Measurements from ENCODE around the gene ZBTB1.
A peak's percentile ranks its signal among the peaks of the same experiment; 100 is the strongest.
"Not testable (repeated sequence)": the region's sequence is repeated elsewhere in the genome, so short reads cannot be mapped to it uniquely, and the experiment has no call there.

ZBTB1 gene

GRCh38 chr14:64525354-64525753 lies 20.8 kb downstream of the ZBTB1 start:
- no peak for DNase-seq (ENCODE audit: low read depth in 2 of 2)

- no peak for DNase-seq (ENCODE audit: low read depth in 2 of 2)
These were observed 27.0 kb downstream of the ZBTB1 start for GRCh38 chr14:64531567-64531966.

- DNase-seq (ENCODE audit: low read depth in 2 of 2): no peak
These were observed 32.1 kb downstream of the ZBTB1 start for GRCh38 chr14:64536488-64537245.

GRCh38 chr14:64540208-64541202 lies 35.9 kb downstream of the ZBTB1 start, which contains the start of gene HSPA2:
Gene HSPA2 (plus strand): TSS chr14:64540741. CDS start chr14:64540850, 109 bp downstream.
- peak; percentile 86 to 92 for DNase-seq (ENCODE audit: low read depth in 2 of 2)

GRCh38 chr14:64541261-64541971 lies 36.8 kb downstream of the ZBTB1 start:
- no peak for DNase-seq (ENCODE audit: low read depth in 2 of 2)

- no peak for DNase-seq (ENCODE audit: low read depth in 2 of 2)
These were observed 37.6 kb downstream of the ZBTB1 start for GRCh38 chr14:64541972-64542835.

GRCh38 chr14:64542836-64543201 lies 38.2 kb downstream of the ZBTB1 start:
- DNase-seq (ENCODE audit: low read depth in 2 of 2): no peak

- no peak for DNase-seq (ENCODE audit: low read depth in 2 of 2)
These were observed 40.2 kb downstream of the ZBTB1 start for GRCh38 chr14:64544607-64545312.

- DNase-seq (ENCODE audit: low read depth in 2 of 2): no peak
These were observed 44.4 kb downstream of the ZBTB1 start for GRCh38 chr14:64549016-64549415.

- no peak for DNase-seq (ENCODE audit: low read depth in 2 of 2)
These were observed 45.4 kb downstream of the ZBTB1 start, which contains the start of gene PPP1R36 for GRCh38 chr14:64549791-64550620. Gene PPP1R36 (plus strand): TSS chr14:64549961. CDS start chr14:64549998, 37 bp downstream.

GRCh38 chr14:64550621-64551333 lies 46.2 kb downstream of the ZBTB1 start:
- DNase-seq (ENCODE audit: low read depth in 2 of 2): no peak

GRCh38 chr14:64554556-64554955 lies 50.0 kb downstream of the ZBTB1 start:
- no peak for DNase-seq (ENCODE audit: low read depth in 2 of 2)

- DNase-seq (ENCODE audit: low read depth in 2 of 2): no peak
These were observed 52.0 kb downstream of the ZBTB1 start for GRCh38 chr14:64556526-64556925.

GRCh38 chr14:64558216-64558615 lies 53.6 kb downstream of the ZBTB1 start:
- DNase-seq (ENCODE audit: low read depth in 2 of 2): not testable (repeated sequence)

GRCh38 chr14:64561631-64562030 lies 57.1 kb downstream of the ZBTB1 start:
- no peak for DNase-seq (ENCODE audit: low read depth in 2 of 2)

- DNase-seq (ENCODE audit: low read depth in 2 of 2): no peak
These were observed 57.9 kb downstream of the ZBTB1 start for GRCh38 chr14:64562436-64562835.

GRCh38 chr14:64563696-64564095 lies 59.1 kb downstream of the ZBTB1 start:
- DNase-seq (ENCODE audit: low read depth in 2 of 2): no peak

- DNase-seq (ENCODE audit: low read depth in 2 of 2): no peak
These were observed 62.1 kb downstream of the ZBTB1 start for GRCh38 chr14:64566651-64567122.
